Neutrophil (primary cell): ENCODE measurements around the gene CHD9.

ENCODE experiments used
- H3K27ac ChIP-seq: fragments of 200-600 bp; sonication (generic); 2 replicates; pipeline ENCODE4 v1.5.1; 2016; ENCODE audit warnings: mild to moderate bottlenecking, moderate library complexity
- H3K27me3 ChIP-seq: fragments of 200-600 bp; sonication (generic); 2 replicates; pipeline ENCODE4 v1.6.0; 2016; ENCODE audit warnings: mild to moderate bottlenecking
- H3K36me3 ChIP-seq: fragments of 200-600 bp; sonication (generic); 2 replicates; pipeline ENCODE4 v1.5.1; 2017
- H3K4me1 ChIP-seq, 2 experiments: fragments of 200-600 bp in 1 of 2; sonication (generic) in 1 of 2; 1 replicate in 1 of 2; 2 replicates in 1 of 2; pipeline versions ENCODE4 v1.5.1 to v1.6.1; 2013 to 2016; ENCODE audit warnings: low read depth in 1 of 2, low read length in 1 of 2, mild to moderate bottlenecking in 1 of 2, moderate library complexity in 1 of 2; ENCODE audit not compliant: control insufficient read depth in 1 of 2, insufficient read depth in 1 of 2
- H3K4me3 ChIP-seq, 2 experiments: fragments of 200-600 bp in 1 of 2; sonication (generic) in 1 of 2; 1 replicate in 1 of 2; 2 replicates in 1 of 2; pipeline ENCODE4 v1.5.1; 2013 to 2016; ENCODE audit warnings: low read depth in 1 of 2, low read length in 1 of 2, mild to moderate bottlenecking in 1 of 2, moderate library complexity in 1 of 2
- H3K9me3 ChIP-seq: fragments of 200-600 bp; sonication (generic); 2 replicates; pipeline ENCODE4 v1.5.1; 2016
- TF ChIP-seq, protein P1 (sequence below): fragments of 200-600 bp; sonication (generic); IDR thresholded peaks from 2 replicates; pipeline ENCODE4 v1.5.1; 2016; ENCODE audit warnings: antibody characterized with exemption

Gene CHD9

DNA sequence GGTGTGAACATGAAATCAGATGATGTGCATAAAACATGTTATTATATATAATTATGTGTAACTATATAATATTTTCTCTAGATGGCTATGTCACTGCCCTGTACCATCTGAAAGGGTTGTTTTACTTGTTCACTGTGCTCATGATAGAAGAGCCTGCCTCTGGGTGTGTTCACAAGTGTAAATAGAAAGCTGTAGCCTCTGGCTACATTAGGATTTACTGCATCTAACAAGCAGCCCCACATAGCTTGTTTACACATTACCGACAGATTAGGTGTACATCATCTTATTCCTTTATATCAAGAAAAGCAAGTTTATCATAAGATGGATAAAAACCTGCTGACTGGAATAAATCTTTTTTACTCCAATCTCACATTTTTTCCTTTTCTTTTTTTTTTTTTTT lies 46.1 kb downstream of the CHD9 start:
- Histone ChIP-seq H3K36me3 (no peaks in the 10 kb centered on the region), H3K4me1 (peaks cover 31 to 33% of the 10 kb centered on the region in 2 experiments), H3K4me3 (no peak overlapping the region), H3K9me3 (no peaks in the 10 kb centered on the region), H3K27me3 (no peaks in the 10 kb centered on the region), H3K27ac (peak overlapping the region; percentile 87)
- TF ChIP-seq, protein P1, sequence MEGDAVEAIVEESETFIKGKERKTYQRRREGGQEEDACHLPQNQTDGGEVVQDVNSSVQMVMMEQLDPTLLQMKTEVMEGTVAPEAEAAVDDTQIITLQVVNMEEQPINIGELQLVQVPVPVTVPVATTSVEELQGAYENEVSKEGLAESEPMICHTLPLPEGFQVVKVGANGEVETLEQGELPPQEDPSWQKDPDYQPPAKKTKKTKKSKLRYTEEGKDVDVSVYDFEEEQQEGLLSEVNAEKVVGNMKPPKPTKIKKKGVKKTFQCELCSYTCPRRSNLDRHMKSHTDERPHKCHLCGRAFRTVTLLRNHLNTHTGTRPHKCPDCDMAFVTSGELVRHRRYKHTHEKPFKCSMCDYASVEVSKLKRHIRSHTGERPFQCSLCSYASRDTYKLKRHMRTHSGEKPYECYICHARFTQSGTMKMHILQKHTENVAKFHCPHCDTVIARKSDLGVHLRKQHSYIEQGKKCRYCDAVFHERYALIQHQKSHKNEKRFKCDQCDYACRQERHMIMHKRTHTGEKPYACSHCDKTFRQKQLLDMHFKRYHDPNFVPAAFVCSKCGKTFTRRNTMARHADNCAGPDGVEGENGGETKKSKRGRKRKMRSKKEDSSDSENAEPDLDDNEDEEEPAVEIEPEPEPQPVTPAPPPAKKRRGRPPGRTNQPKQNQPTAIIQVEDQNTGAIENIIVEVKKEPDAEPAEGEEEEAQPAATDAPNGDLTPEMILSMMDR, result no peak

DNA sequence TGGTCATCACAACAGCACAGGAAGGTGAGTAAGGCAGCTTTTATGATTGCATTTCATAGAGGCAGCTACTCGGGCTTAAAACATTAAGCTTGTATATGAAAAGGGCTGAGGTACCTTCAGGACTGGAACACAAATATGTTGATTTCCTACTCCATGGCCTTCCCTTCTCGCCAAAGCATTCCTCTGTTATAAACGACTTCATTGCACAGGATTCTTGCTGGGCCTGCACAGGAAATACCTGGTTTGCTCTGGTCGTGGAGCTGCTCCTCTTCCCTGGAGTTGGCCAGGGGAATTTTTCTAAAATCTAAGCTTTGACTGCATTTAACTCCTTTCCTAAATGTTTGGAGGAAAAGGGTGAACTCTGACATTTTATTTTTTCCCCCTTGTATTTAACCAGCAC lies 49.0 kb downstream of the CHD9 start:
- no peaks in the 10 kb centered on the region for H3K36me3 ChIP-seq
- peaks cover 13 to 14% of the 10 kb centered on the region in 2 experiments for H3K4me1 ChIP-seq
- no peak overlapping the region for H3K4me3 ChIP-seq
- no peaks in the 10 kb centered on the region for H3K9me3 ChIP-seq
- no peaks in the 10 kb centered on the region for H3K27me3 ChIP-seq
- TF ChIP-seq, protein P1, result no peak
- H3K27ac ChIP-seq, result no peak overlapping the region

- Histone ChIP-seq H3K27me3 (no peaks in the 10 kb centered on the region), H3K27ac (no peak overlapping the region), H3K4me1 (no peaks in the 10 kb centered on the region), H3K9me3 (no peaks in the 10 kb centered on the region), H3K36me3 (no peaks in the 10 kb centered on the region), H3K4me3 (no peak overlapping the region)
- TF ChIP-seq, protein P1, result no peak
Observed at GRCh38 chr16:53105565-53105964, 50.8 kb downstream of the CHD9 start.

DNA sequence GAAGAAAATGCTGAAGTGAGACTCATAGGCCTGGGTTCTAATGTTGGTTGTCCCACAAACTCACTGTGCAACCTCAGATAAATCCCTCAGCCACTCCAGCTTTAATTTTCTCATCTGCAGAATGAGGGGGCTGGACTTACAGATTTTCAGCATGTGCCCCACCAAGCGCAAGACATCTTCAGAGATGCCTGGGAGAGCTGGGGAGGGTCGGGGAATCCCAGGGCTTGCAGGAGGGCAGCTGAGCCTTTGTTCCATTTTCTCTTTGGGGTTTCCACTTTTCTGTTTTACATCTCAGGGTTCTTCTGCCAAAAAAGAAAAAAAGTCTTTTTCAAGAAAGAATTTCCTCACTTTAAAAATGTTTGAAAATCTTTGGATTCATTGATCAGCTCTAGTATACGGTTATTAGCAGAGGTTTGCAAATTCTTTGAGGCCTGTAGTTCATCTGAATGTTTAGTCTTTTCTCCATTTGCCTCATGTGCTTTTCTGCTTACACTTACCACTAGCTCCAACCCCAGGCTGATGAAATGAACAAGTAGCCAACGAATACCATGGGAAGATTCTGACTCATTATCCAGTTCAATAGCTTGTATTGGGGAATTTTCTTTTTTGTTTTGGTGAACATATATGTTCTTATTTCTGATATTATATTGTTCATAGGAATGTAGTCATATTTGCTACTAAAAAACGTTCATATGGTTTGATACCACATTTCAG lies 56.4 kb downstream of the CHD9 start:
- Histone ChIP-seq H3K27ac (no peak overlapping the region), H3K9me3 (no peaks in the 10 kb centered on the region), H3K4me3 (no peak overlapping the region), H3K36me3 (no peaks in the 10 kb centered on the region), H3K27me3 (no peaks in the 10 kb centered on the region), H3K4me1 (no peaks in the 10 kb centered on the region)
- TF ChIP-seq, protein P1, result no peak

DNA sequence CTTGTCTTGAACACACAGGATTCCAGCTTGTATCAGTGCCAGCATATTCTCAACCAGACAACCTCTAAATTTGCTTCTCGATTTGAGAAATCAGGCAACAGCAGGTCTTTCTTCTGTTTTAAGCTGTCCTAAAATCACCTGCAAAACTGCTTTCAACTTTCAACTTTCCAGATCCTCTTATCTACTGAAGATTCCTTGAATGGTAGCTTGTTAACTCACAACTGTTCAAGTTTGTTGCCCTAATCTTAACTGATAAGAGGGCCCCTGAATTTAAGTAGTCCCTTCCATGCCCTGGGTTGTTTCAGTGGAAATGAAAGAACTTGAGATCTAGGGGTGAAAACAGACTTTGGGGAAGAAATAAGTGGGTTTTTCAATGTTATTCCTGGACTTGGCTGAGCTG lies 57.2 kb downstream of the CHD9 start:
- H3K4me1 ChIP-seq, result no peaks in the 10 kb centered on the region
- no peak overlapping the region for H3K27ac ChIP-seq
- H3K27me3 ChIP-seq, result no peaks in the 10 kb centered on the region
- no peaks in the 10 kb centered on the region for H3K9me3 ChIP-seq
- TF ChIP-seq, protein P1, result no peak
- no peaks in the 10 kb centered on the region for H3K36me3 ChIP-seq
- no peak overlapping the region for H3K4me3 ChIP-seq
